HUES48 (cell line): Measurements from ENCODE around the gene MEST.

ENCODE experiments used
- H3K27ac ChIP-seq: one replicate; pipeline ENCODE4 v1.7.0; 2013; ENCODE audit warnings: low read depth, low read length, inconsistent platforms
- H3K27me3 ChIP-seq: 2 replicates; pipeline ENCODE4 v1.6.1; 2013; ENCODE audit warnings: mild to moderate bottlenecking, low read length; ENCODE audit not compliant: control insufficient read depth, insufficient read depth
- H3K36me3 ChIP-seq: 2 replicates; pipeline ENCODE4 v1.6.1; 2013; ENCODE audit warnings: low read length; ENCODE audit not compliant: control insufficient read depth, insufficient read depth
- H3K4me1 ChIP-seq: 2 replicates; pipeline ENCODE4 v1.6.1; 2013; ENCODE audit warnings: mild to moderate bottlenecking, low read length; ENCODE audit not compliant: control insufficient read depth, insufficient read depth
- H3K4me3 ChIP-seq: 2 replicates; pipeline ENCODE4 v1.5.1; 2013; ENCODE audit warnings: mild to moderate bottlenecking, low read depth, low read length
- H3K9ac ChIP-seq: 2 replicates; pipeline ENCODE4 v1.6.1; 2013; ENCODE audit warnings: mild to moderate bottlenecking, low read depth, low read length, moderate library complexity
- H3K9me3 ChIP-seq: 2 replicates; pipeline ENCODE4 v1.6.1; 2013; ENCODE audit warnings: low read length; ENCODE audit not compliant: control insufficient read depth, insufficient read depth

The MEST gene

GRCh38 chr7:130463553-130464434 lies 28.1 kb upstream of the MEST start:
- H3K27me3 ChIP-seq: no peaks in the 10 kb centered on the region
- no peaks in the 10 kb centered on the region for H3K36me3 ChIP-seq
- H3K27ac ChIP-seq: no peak overlapping the region
- H3K9ac ChIP-seq: no peak overlapping the region
- no peaks in the 10 kb centered on the region for H3K4me1 ChIP-seq
- no peak overlapping the region for H3K4me3 ChIP-seq
- H3K9me3 ChIP-seq: no peaks in the 10 kb centered on the region

GRCh38 chr7:130468612-130469011 lies 23.3 kb upstream of the MEST start:
- no peaks in the 10 kb centered on the region for H3K36me3 ChIP-seq
- no peak overlapping the region for H3K4me3 ChIP-seq
- H3K9ac ChIP-seq: no peak overlapping the region
- H3K27me3 ChIP-seq: no peaks in the 10 kb centered on the region
- no peak overlapping the region for H3K27ac ChIP-seq
- no peaks in the 10 kb centered on the region for H3K9me3 ChIP-seq
- H3K4me1 ChIP-seq: no peaks in the 10 kb centered on the region

- no peak overlapping the region for H3K4me3 ChIP-seq
- no peaks in the 10 kb centered on the region for H3K36me3 ChIP-seq
- H3K27ac ChIP-seq: no peak overlapping the region
- no peaks in the 10 kb centered on the region for H3K9me3 ChIP-seq
- H3K4me1 ChIP-seq: 0 out of 2 replicates have a peak, but pooled peaks cover 3% of the 10 kb centered on the region
- no peak overlapping the region for H3K9ac ChIP-seq
- no peaks in the 10 kb centered on the region for H3K27me3 ChIP-seq
Observed at GRCh38 chr7:130471974-130472373, 19.9 kb upstream of the MEST start.

- H3K9me3 ChIP-seq: no peaks in the 10 kb centered on the region
- H3K27ac ChIP-seq: no peak overlapping the region
- H3K9ac ChIP-seq: no peak overlapping the region
- H3K27me3 ChIP-seq: no peaks in the 10 kb centered on the region
- no peak overlapping the region for H3K4me3 ChIP-seq
- H3K36me3 ChIP-seq: no peaks in the 10 kb centered on the region
- H3K4me1 ChIP-seq: 0 out of 2 replicates have a peak, but pooled peaks cover 3% of the 10 kb centered on the region
Observed at GRCh38 chr7:130473289-130473688, 18.6 kb upstream of the MEST start.

- no peaks in the 10 kb centered on the region for H3K36me3 ChIP-seq
- 0 out of 2 replicates have a peak, but pooled peaks cover 3% of the 10 kb centered on the region for H3K4me1 ChIP-seq
- no peak overlapping the region for H3K4me3 ChIP-seq
- no peak overlapping the region for H3K27ac ChIP-seq
- no peaks in the 10 kb centered on the region for H3K9me3 ChIP-seq
- no peak overlapping the region for H3K9ac ChIP-seq
- no peaks in the 10 kb centered on the region for H3K27me3 ChIP-seq
Observed at GRCh38 chr7:130473876-130474275, 18.0 kb upstream of the MEST start.

- no peak overlapping the region for H3K9ac ChIP-seq
- H3K27ac ChIP-seq: no peak overlapping the region
- 0 out of 2 replicates have a peak, but pooled peaks cover 3% of the 10 kb centered on the region for H3K4me1 ChIP-seq
- H3K36me3 ChIP-seq: no peaks in the 10 kb centered on the region
- H3K27me3 ChIP-seq: no peaks in the 10 kb centered on the region
- H3K9me3 ChIP-seq: no peaks in the 10 kb centered on the region
- H3K4me3 ChIP-seq: no peak overlapping the region
Observed at GRCh38 chr7:130475776-130476175, 16.1 kb upstream of the MEST start.

- Histone ChIP-seq H3K27ac (no peak overlapping the region), H3K4me3 (no peak overlapping the region), H3K36me3 (no peaks in the 10 kb centered on the region), H3K9me3 (no peaks in the 10 kb centered on the region), H3K27me3 (no peaks in the 10 kb centered on the region), H3K4me1 (0 out of 2 replicates have a peak, but pooled peaks cover 3% of the 10 kb centered on the region), H3K9ac (no peak overlapping the region)
Observed at GRCh38 chr7:130476297-130477150, 15.4 kb upstream of the MEST start.

GRCh38 chr7:130478991-130479390 lies 12.9 kb upstream of the MEST start:
- Histone ChIP-seq H3K9me3 (no peaks in the 10 kb centered on the region), H3K9ac (no peak overlapping the region), H3K4me1 (0 out of 2 replicates have a peak, but pooled peaks cover 3% of the 10 kb centered on the region), H3K36me3 (no peaks in the 10 kb centered on the region), H3K4me3 (no peak overlapping the region), H3K27me3 (no peaks in the 10 kb centered on the region), H3K27ac (no peak overlapping the region)

- Histone ChIP-seq H3K4me3 (no peak overlapping the region), H3K4me1 (0 out of 2 replicates have a peak, but pooled peaks cover 3% of the 10 kb centered on the region), H3K36me3 (no peaks in the 10 kb centered on the region), H3K27ac (no peak overlapping the region), H3K9ac (no peak overlapping the region), H3K27me3 (peaks cover 1% of the 10 kb centered on the region; the same call in 1 of the 2 replicates), H3K9me3 (no peaks in the 10 kb centered on the region)
Observed at GRCh38 chr7:130479716-130480400, 12.0 kb upstream of the MEST start.

GRCh38 chr7:130481898-130482297 lies 10.0 kb upstream of the MEST start:
- Histone ChIP-seq H3K4me3 (no peak overlapping the region), H3K9ac (no peak overlapping the region), H3K27ac (no peak overlapping the region), H3K9me3 (no peaks in the 10 kb centered on the region), H3K4me1 (no peaks in the 10 kb centered on the region; the same call in 1 of the 2 replicates), H3K36me3 (no peaks in the 10 kb centered on the region), H3K27me3 (peaks cover 8% of the 10 kb centered on the region; the same call in 1 of the 2 replicates)
